Thoracic aorta (tissue), 2 donors: ENCODE results near the gene LBH. TPM values are rescaled to one million over a fixed set of nuclear protein-coding genes. Genes with fewer than 3 reads are reported as not detected.

Experiments used
- ATAC-seq: fragments of 150-250 bp; one replicate; pipeline ENCODE4 v1.8.0; 2017; ENCODE audit warnings: low read depth; ENCODE audit not compliant: insufficient number of reproducible peaks, low FRiP score
- DNase-seq: peaks from one replicate; pipeline ENCODE4 v3.0.0-alpha.2; 2020; ENCODE audit warnings: low spot score
- H3K27ac ChIP-seq, 2 donors: fragments of 200-600 bp; sonication (generic); 1 replicate in 1 of 2; 2 replicates in 1 of 2; pipeline ENCODE4 v1.5.1; 2016; ENCODE audit warnings: mild to moderate bottlenecking in 2 of 2, moderate library complexity in 2 of 2
- H3K27me3 ChIP-seq: fragments of 200-600 bp; sonication (generic); replicated peaks from 2 replicates; pipeline ENCODE4 v1.6.0; 2016; ENCODE audit warnings: mild to moderate bottlenecking; ENCODE audit not compliant: insufficient read depth
- H3K36me3 ChIP-seq: fragments of 200-600 bp; sonication (generic); one replicate; pipeline ENCODE4 v1.5.1; 2016
- H3K4me1 ChIP-seq, 2 donors: fragments of 200-600 bp; sonication (generic); 1 replicate in 1 of 2; 2 replicates in 1 of 2; pipeline versions ENCODE4 v1.5.1 to v1.6.0; 2016; ENCODE audit warnings: low read depth in 2 of 2, mild to moderate bottlenecking in 1 of 2; ENCODE audit not compliant: control insufficient read depth in 1 of 2
- H3K4me3 ChIP-seq: fragments of 200-600 bp; sonication (generic); 2 replicates; pipeline ENCODE4 v1.5.1; 2016; ENCODE audit warnings: mild to moderate bottlenecking
- H3K9me3 ChIP-seq: fragments of 200-600 bp; sonication (generic); 2 replicates; pipeline ENCODE4 v1.5.1; 2016
- CTCF ChIP-seq: fragments of 200-600 bp; sonication (generic); IDR thresholded peaks from one replicate; pipeline ENCODE4 v1.5.1; 2019; ENCODE audit warnings: antibody characterized with exemption
- total RNA-seq, 2 donors: library from RNA; depleted of rRNA; stranded (reverse); fragments of >200 nt; gene quantifications; one replicate each; pipeline versions ENCODE4 v1.1.0 to v1.2.3, GENCODE V29; 2016

The LBH gene
- total RNA-seq, 2 donors from 2014 or later: 121 to 210 TPM

GRCh38 chr2:30248791-30249190 is 17.5 kb downstream of the LBH start:
- no peaks in the 10 kb centered on the region for H3K9me3 ChIP-seq
- no peaks in the 10 kb centered on the region for H3K27me3 ChIP-seq
- H3K4me3 ChIP-seq: no peak overlapping the region
- H3K4me1 ChIP-seq: peaks cover 41 to 79% of the 10 kb centered on the region in 2 donors
- no peak for TF ChIP-seq CTCF
- no peak overlapping the region for H3K27ac ChIP-seq
- ATAC-seq: no peak
- no peak for DNase-seq
- no peaks in the 10 kb centered on the region for H3K36me3 ChIP-seq

GRCh38 chr2:30249354-30249753 is 18.0 kb downstream of the LBH start:
- Histone ChIP-seq H3K4me1 (peaks cover 40 to 79% of the 10 kb centered on the region in 2 donors), H3K4me3 (no peak overlapping the region), H3K27me3 (no peaks in the 10 kb centered on the region), H3K27ac (peak overlapping the region; percentile 8 to 10), H3K9me3 (no peaks in the 10 kb centered on the region), H3K36me3 (no peaks in the 10 kb centered on the region)
- DNase-seq (no peak), ATAC-seq (no peak)
- no peak for TF ChIP-seq CTCF

GRCh38 chr2:30250421-30250820 is 19.1 kb downstream of the LBH start:
- no peak for TF ChIP-seq CTCF
- Histone ChIP-seq H3K27me3 (no peaks in the 10 kb centered on the region), H3K36me3 (no peaks in the 10 kb centered on the region), H3K9me3 (no peaks in the 10 kb centered on the region), H3K27ac (peak overlapping the region in 1 of 2 donors; percentile 26), H3K4me1 (peaks cover 46 to 84% of the 10 kb centered on the region in 2 donors), H3K4me3 (no peak overlapping the region)
- ATAC-seq (no peak), DNase-seq (no peak)

GRCh38 chr2:30252723-30253701 is 21.7 kb downstream of the LBH start:
- peak; percentile 81 for ATAC-seq
- Histone ChIP-seq H3K4me1 (peaks cover 47 to 77% of the 10 kb centered on the region in 2 donors), H3K27ac (peak overlapping the region; percentile 44 to 74)

More at GRCh38 chr2:30252723-30253701, 21.7 kb downstream of the LBH start:
- DNase-seq: peak; percentile 25
- H3K9me3 ChIP-seq: no peaks in the 10 kb centered on the region
- peaks cover 14% of the 10 kb centered on the region for H3K36me3 ChIP-seq
- no peaks in the 10 kb centered on the region for H3K27me3 ChIP-seq
- H3K4me3 ChIP-seq: no peak overlapping the region
- no peak for TF ChIP-seq CTCF
